Neural progenitor cell (in vitro differentiated cells): ENCODE data around the gene FAM110C. TPM values are rescaled to one million over a fixed set of nuclear protein-coding genes. Genes with fewer than 3 reads are reported as not detected.

Source experiments
- DNase-seq: peaks from one replicate; pipeline ENCODE4 v3.0.0-alpha.2; 2016; ENCODE audit warnings: low spot score
- H2AFZ ChIP-seq: fragments of 200-600 bp; sonication (generic); replicated peaks from 2 replicates; pipeline ENCODE4 v1.6.1; 2016; ENCODE audit warnings: antibody characterized with exemption
- H3F3A ChIP-seq: fragments of 200-600 bp; sonication (generic); 2 replicates; pipeline ENCODE4 v1.6.1; 2016; ENCODE audit warnings: antibody characterized with exemption, low read depth
- H3K27ac ChIP-seq: fragments of 200-600 bp; sonication (generic); 2 replicates; pipeline ENCODE4 v1.5.1; 2016; ENCODE audit warnings: mild to moderate bottlenecking
- H3K27me3 ChIP-seq: fragments of 200-600 bp; sonication (generic); 2 replicates; pipeline ENCODE4 v1.6.1; 2016; ENCODE audit warnings: mild to moderate bottlenecking, moderate library complexity
- H3K36me3 ChIP-seq: fragments of 200-600 bp; sonication (generic); 2 replicates; pipeline ENCODE4 v1.5.1; 2016
- H3K4me1 ChIP-seq: fragments of 200-600 bp; sonication (generic); 2 replicates; pipeline ENCODE4 v1.6.1; 2016; ENCODE audit warnings: mixed run types
- H3K4me2 ChIP-seq: fragments of 200-600 bp; sonication (generic); 2 replicates; pipeline ENCODE4 v1.6.1; 2016
- H3K4me3 ChIP-seq: fragments of 200-600 bp; sonication (generic); 2 replicates; pipeline ENCODE4 v1.5.1; 2016
- H3K79me2 ChIP-seq: fragments of 200-600 bp; sonication (generic); 2 replicates; pipeline ENCODE4 v1.6.1; 2016; ENCODE audit warnings: low read depth
- H3K9ac ChIP-seq: fragments of 200-600 bp; sonication (generic); 2 replicates; pipeline ENCODE4 v1.6.1; 2016
- H3K9me3 ChIP-seq: fragments of 200-600 bp; sonication (generic); 2 replicates; pipeline ENCODE4 v1.5.1; 2016; ENCODE audit warnings: low read depth
- H4K20me1 ChIP-seq: fragments of 200-600 bp; sonication (generic); 2 replicates; pipeline ENCODE4 v1.6.1; 2016; ENCODE audit warnings: low read depth
- H3K27ac Mint-ChIP-seq: 3 replicates; pipeline ENCODE4 v1.8.0; 2021; ENCODE audit warnings: mixed read lengths
- H3K27me3 Mint-ChIP-seq: 2 replicates; pipeline ENCODE4 v1.8.0; 2022; ENCODE audit warnings: low read depth, mild to moderate bottlenecking, inconsistent platforms, moderate library complexity, mixed read lengths; ENCODE audit not compliant: insufficient read depth
- H3K36me3 Mint-ChIP-seq: 3 replicates; pipeline ENCODE4 v1.8.0; 2021; ENCODE audit warnings: mixed read lengths
- H3K4me1 Mint-ChIP-seq: 3 replicates; pipeline ENCODE4 v1.8.0; 2021; ENCODE audit warnings: mixed read lengths
- H3K4me3 Mint-ChIP-seq: 3 replicates; pipeline ENCODE4 v1.8.0; 2021; ENCODE audit warnings: mild to moderate bottlenecking, moderate library complexity, mixed read lengths
- H3K9me3 Mint-ChIP-seq: 3 replicates; pipeline ENCODE4 v1.8.0; 2020; ENCODE audit warnings: mixed read lengths
- CTCF ChIP-seq: fragments of 200-600 bp; sonication (generic); IDR thresholded peaks from 2 replicates; pipeline ENCODE4 v1.5.1; 2017; ENCODE audit warnings: antibody characterized with exemption, mild to moderate bottlenecking
- EZH2 ChIP-seq: fragments of 200-600 bp; sonication (generic); IDR thresholded peaks from 2 replicates; pipeline ENCODE4 v1.6.1; 2017; ENCODE audit warnings: antibody characterized with exemption, mild to moderate bottlenecking, moderate library complexity
- EZH2phosphoT487 ChIP-seq: fragments of 200-600 bp; sonication (generic); IDR thresholded peaks from 2 replicates; pipeline ENCODE4 v1.6.1; 2017; ENCODE audit warnings: antibody characterized with exemption
- total RNA-seq: library from RNA; depleted of rRNA; stranded (reverse); fragments of >200 nt; gene quantifications from 2 replicates; pipeline ENCODE4 v1.2.3, GENCODE V29; 2015; ENCODE audit warnings: low replicate concordance

FAM110C gene
- total RNA-seq, 1 donor from 2014 or later = 0.65 TPM

- H3K4me1 ChIP-seq = peaks cover 5% of the 10 kb centered on the region
- H3K4me3 ChIP-seq = peak overlapping the region; percentile 63
- Mint-ChIP-seq H3K27me3 (peaks cover 29% of the 10 kb centered on the region), H3K4me1 (peaks cover 13% of the 10 kb centered on the region), H3K4me3 (peak overlapping the region; percentile 81), H3K9me3 (no peaks in the 10 kb centered on the region), H3K36me3 (peaks cover 2% of the 10 kb centered on the region), H3K27ac (no peak overlapping the region)
- no peaks in the 10 kb centered on the region for H3K9me3 ChIP-seq
- no peaks in the 10 kb centered on the region for H3K79me2 ChIP-seq
- H2AFZ ChIP-seq = peak overlapping the region; percentile 100
- peaks cover 9% of the 10 kb centered on the region for H4K20me1 ChIP-seq
- peak; percentile 84 for TF ChIP-seq EZH2
- TF ChIP-seq CTCF = no peak
- TF ChIP-seq EZH2phosphoT487 = peak; percentile 89
- no peak overlapping the region for H3K27ac ChIP-seq
- H3K36me3 ChIP-seq = no peaks in the 10 kb centered on the region
- DNase-seq = peak; percentile 25
- H3K4me2 ChIP-seq = peak overlapping the region; percentile 73
- H3K9ac ChIP-seq = no peak overlapping the region
- peaks cover 19% of the 10 kb centered on the region for H3F3A ChIP-seq
- H3K27me3 ChIP-seq = peaks cover 73% of the 10 kb centered on the region
Observed at GRCh38 chr2:45342-46130, 769 bp downstream of the FAM110C start.

- no peaks in the 10 kb centered on the region for H3K9me3 ChIP-seq
- H3F3A ChIP-seq = peaks cover 19% of the 10 kb centered on the region
- no peak for TF ChIP-seq EZH2
- no peak for TF ChIP-seq CTCF
- no peak for TF ChIP-seq EZH2phosphoT487
- peak overlapping the region; percentile 73 for H3K4me2 ChIP-seq
- no peak overlapping the region for H3K9ac ChIP-seq
- Mint-ChIP-seq H3K4me1 (peaks cover 13% of the 10 kb centered on the region), H3K9me3 (no peaks in the 10 kb centered on the region), H3K27me3 (peaks cover 29% of the 10 kb centered on the region), H3K4me3 (peak overlapping the region; percentile 81), H3K36me3 (peaks cover 4% of the 10 kb centered on the region), H3K27ac (no peak overlapping the region)
- H3K27me3 ChIP-seq = peaks cover 73% of the 10 kb centered on the region
- DNase-seq = no peak
- no peaks in the 10 kb centered on the region for H3K79me2 ChIP-seq
- peak overlapping the region; percentile 100 for H2AFZ ChIP-seq
- H3K36me3 ChIP-seq = no peaks in the 10 kb centered on the region
- peaks cover 9% of the 10 kb centered on the region for H4K20me1 ChIP-seq
- H3K4me1 ChIP-seq = peaks cover 5% of the 10 kb centered on the region
- no peak overlapping the region for H3K27ac ChIP-seq
- peak overlapping the region; percentile 63 for H3K4me3 ChIP-seq
Observed at GRCh38 chr2:44748-45341, 1.5 kb downstream of the FAM110C start.

GRCh38 chr2:42788-43187 is 3.5 kb downstream of the FAM110C start:
- no peak overlapping the region for H3K9ac ChIP-seq

More at GRCh38 chr2:42788-43187, 3.5 kb downstream of the FAM110C start:
- Histone ChIP-seq H4K20me1 (peaks cover 9% of the 10 kb centered on the region), H3K4me1 (peaks cover 5% of the 10 kb centered on the region), H3K9me3 (no peaks in the 10 kb centered on the region), H3K27me3 (peaks cover 53% of the 10 kb centered on the region), H3K36me3 (no peaks in the 10 kb centered on the region), H3K27ac (no peak overlapping the region), H3K4me2 (no peak overlapping the region), H2AFZ (no peak overlapping the region), H3K4me3 (no peak overlapping the region), H3K79me2 (no peaks in the 10 kb centered on the region), H3F3A (peaks cover 19% of the 10 kb centered on the region)
- H3K27ac Mint-ChIP-seq = no peak overlapping the region
- no peaks in the 10 kb centered on the region for H3K9me3 Mint-ChIP-seq
- peaks cover 13% of the 10 kb centered on the region for H3K4me1 Mint-ChIP-seq
- DNase-seq = no peak
- peaks cover 31% of the 10 kb centered on the region for H3K27me3 Mint-ChIP-seq
- H3K4me3 Mint-ChIP-seq = no peak overlapping the region
- H3K36me3 Mint-ChIP-seq = peaks cover 4% of the 10 kb centered on the region
- TF ChIP-seq EZH2 = no peak
- TF ChIP-seq CTCF = no peak
- no peak for TF ChIP-seq EZH2phosphoT487
